ENCODE measurements around the gene LAMB1. TPM values are rescaled to one million over a fixed set of nuclear protein-coding genes. Genes with fewer than 3 reads are reported as not detected.

The LAMB1 gene
- total and polyA plus RNA-seq, 2 of the 13 experiments (the other 11 are each of a cell fraction or from before 2014, with no cell fraction given), result 109 to 124 TPM

GRCh38 chr7:107874605-107875446, 128.1 kb downstream of the LAMB1 start (continued):
- TF ChIP-seq SOX13 (IDR thresholded peaks at IDR 0.05) (no peak), SOX13 (CRISPR knock-in tag; conservative IDR thresholded peaks at IDR 0.05 in 1 of 2, IDR thresholded peaks at IDR 0.05 in 1 of 2) (0 out of 4 replicates have a peak, but pooled peaks of 1 of the 2 experiments have one; percentile 17), RARA (CRISPR knock-in tag; IDR thresholded peaks at IDR 0.05) (no peak), STAG1 (CRISPR knock-in tag; IDR thresholded peaks at IDR 0.05) (peak; percentile 85), IKZF4 (CRISPR knock-in tag; IDR thresholded peaks at IDR 0.05; ENCODE audit: borderline replicate concordance, low read depth, not compliant biosample characterization) (no peak), SAFB2 (CRISPR knock-in tag; IDR thresholded peaks at IDR 0.05; ENCODE audit: borderline replicate concordance, low read depth) (no peak), THAP11 (CRISPR knock-in tag; IDR thresholded peaks at IDR 0.05) (peak; percentile 72), HOMEZ (CRISPR knock-in tag; IDR thresholded peaks at IDR 0.05; ENCODE audit: low read depth) (0 out of 2 replicates have a peak, but pooled peaks have one; percentile 33), ARID5B (CRISPR knock-in tag; IDR thresholded peaks at IDR 0.05) (peak; percentile 24; the same call in 1 of the 2 replicates), ELF3 (CRISPR knock-in tag; IDR thresholded peaks at IDR 0.05) (0 out of 2 replicates have a peak, but pooled peaks have one; percentile 13), ZNF24 (IDR thresholded peaks at IDR 0.05) (no peak), SMAD3 (CRISPR knock-in tag; IDR thresholded peaks at IDR 0.05) (0 out of 2 replicates have a peak, but pooled peaks have one; percentile 32), TEAD3 (CRISPR knock-in tag; optimal IDR thresholded peaks at IDR 0.05; ENCODE audit: borderline replicate concordance) (peak; percentile 43), HNF1A (IDR thresholded peaks at IDR 0.05; ENCODE audit: low read depth) (no peak), HNF1A (CRISPR knock-in tag; IDR thresholded peaks at IDR 0.05; ENCODE audit: borderline replicate concordance) (no peak), RAD21 (CRISPR knock-in tag; IDR thresholded peaks at IDR 0.05) (peak; percentile 79), HMGXB4 (CRISPR knock-in tag; IDR thresholded peaks at IDR 0.05; ENCODE audit: borderline replicate concordance in 1 of 2, low read depth in 1 of 2) (peak in 1 of 2 experiments; percentile 55; a peak in 1 of 4 replicates)

Data from HepG2 (cell line).